NCI-H1092 (cell line): Measurements from ENCODE around the gene SLC17A4.
A peak's percentile ranks its signal among the peaks of the same experiment; 100 is the strongest.
"Not testable (repeated sequence)": the region's sequence is repeated elsewhere in the genome, so short reads cannot be mapped to it uniquely, and the experiment has no call there.

Source experiments
- DNase-seq: peaks from one replicate; lab custom pipeline; 2025; lab: John Stamatoyannopoulos, UW

Gene SLC17A4, protein sequence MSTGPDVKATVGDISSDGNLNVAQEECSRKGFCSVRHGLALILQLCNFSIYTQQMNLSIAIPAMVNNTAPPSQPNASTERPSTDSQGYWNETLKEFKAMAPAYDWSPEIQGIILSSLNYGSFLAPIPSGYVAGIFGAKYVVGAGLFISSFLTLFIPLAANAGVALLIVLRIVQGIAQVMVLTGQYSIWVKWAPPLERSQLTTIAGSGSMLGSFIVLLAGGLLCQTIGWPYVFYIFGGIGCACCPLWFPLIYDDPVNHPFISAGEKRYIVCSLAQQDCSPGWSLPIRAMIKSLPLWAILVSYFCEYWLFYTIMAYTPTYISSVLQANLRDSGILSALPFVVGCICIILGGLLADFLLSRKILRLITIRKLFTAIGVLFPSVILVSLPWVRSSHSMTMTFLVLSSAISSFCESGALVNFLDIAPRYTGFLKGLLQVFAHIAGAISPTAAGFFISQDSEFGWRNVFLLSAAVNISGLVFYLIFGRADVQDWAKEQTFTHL

GRCh38 chr6:25754535-25754934 lies at the start of gene SLC17A4:
Gene SLC17A4, plus strand, starts transcription at chr6:25754742. Its CDS starts 7,221 bp downstream, at chr6:25761963.
- no peak for DNase-seq

DNA sequence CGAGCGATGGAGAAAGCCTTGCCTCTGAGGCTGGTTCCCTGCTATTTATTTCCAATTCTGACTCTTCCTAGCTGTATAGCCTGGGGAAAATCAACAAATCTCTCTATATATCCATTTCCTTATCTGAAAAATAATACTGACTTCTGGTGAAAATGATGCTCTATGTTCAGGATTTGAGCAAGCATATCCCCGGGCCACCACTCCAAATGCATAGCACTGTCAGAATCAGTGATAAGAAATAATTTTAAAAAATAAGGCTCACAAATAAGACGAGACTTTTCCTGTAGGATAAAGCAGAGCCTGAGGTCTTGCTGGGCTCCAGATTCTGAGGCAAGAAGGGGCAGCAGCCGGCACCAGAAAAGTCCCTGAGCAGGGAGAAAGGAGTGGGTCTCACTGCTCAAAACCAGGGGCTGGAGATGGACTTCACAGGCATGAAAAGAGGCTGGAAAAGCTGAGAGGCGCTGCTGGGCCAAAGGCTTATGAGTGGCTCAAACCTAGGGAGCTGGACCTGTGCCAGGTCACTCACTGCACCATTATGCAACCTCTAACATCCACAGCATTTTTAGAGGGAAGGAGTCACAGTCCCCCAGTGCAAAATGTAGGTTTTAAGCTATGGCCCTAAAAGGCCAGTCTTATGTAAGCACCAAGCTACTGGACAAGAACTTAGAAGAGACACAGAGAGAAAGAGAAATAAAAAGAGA lies 48.1 kb upstream of the SLC17A4 start:
- peak; percentile 17 for DNase-seq

GRCh38 chr6:25709761-25710160 lies 44.8 kb upstream of the SLC17A4 start:
- DNase-seq: no peak

- no peak for DNase-seq
Measured at GRCh38 chr6:25710287-25710686, 44.3 kb upstream of the SLC17A4 start.

- DNase-seq: peak; percentile 11
Measured at GRCh38 chr6:25713824-25714223, 40.7 kb upstream of the SLC17A4 start.

- DNase-seq: no peak
Measured at GRCh38 chr6:25714765-25715164, 39.8 kb upstream of the SLC17A4 start.

- no peak for DNase-seq
Measured at GRCh38 chr6:25715794-25716193, 38.7 kb upstream of the SLC17A4 start.

DNA sequence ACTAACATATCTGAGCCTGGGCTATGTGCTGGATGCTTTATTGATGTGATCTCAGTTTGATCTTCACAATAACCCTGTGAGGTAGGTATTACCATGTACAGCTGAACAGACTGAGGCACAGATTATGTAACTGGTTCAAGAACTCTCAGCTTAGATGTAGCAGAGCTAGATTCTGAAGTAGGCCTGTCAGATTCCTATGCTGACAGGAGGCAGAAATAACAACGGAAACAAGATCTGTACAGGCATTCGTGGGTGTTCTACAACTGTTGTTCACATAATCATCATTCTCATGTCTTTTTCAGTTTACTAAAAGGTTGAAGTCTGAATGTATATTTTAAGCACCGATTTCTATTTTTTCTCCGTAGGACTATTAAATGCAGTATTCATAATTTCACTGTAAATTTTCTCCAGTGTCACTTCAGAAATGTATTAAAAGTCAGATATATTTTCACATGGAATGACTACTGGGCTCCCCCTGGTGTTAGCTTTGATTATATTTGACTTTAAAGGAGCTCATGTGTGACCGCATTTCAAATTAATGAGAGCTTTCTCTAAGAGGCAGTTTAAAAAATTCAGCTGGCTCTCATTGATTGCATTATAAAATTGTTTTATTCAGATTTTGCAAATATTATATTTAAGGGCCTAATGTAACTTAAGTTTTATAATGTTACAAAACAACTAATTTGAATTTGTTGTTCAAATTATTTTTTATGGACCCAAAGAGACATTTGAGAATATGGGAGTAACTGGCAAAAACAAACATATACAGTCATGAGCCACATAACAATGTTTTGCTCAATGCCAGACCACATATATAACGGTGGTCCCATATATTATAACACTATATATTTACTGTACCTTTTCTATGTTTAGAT lies 36.4 kb upstream of the SLC17A4 start:
- no peak for DNase-seq

- DNase-seq: no peak
Measured at GRCh38 chr6:25726122-25726911, 28.2 kb upstream of the SLC17A4 start.

DNA sequence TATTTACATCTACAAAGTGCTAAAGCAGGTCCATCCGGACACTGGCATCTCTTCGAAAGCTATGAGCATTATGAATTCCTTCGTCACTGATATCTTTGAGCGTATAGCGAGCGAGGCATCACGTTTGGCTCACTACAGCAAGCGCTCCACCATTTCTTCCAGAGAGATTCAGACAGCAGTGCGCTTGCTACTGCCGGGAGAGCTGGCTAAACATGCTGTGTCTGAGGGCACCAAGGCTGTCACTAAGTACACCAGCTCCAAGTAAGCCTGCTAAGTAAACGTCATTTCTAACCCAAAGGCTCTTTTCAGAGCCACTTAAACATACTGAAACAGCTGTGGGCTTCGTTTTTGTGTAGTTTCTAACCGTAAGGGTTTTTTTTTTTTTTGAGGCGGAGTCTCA lies 27.5 kb upstream of the SLC17A4 start:
- DNase-seq: no peak

DNA sequence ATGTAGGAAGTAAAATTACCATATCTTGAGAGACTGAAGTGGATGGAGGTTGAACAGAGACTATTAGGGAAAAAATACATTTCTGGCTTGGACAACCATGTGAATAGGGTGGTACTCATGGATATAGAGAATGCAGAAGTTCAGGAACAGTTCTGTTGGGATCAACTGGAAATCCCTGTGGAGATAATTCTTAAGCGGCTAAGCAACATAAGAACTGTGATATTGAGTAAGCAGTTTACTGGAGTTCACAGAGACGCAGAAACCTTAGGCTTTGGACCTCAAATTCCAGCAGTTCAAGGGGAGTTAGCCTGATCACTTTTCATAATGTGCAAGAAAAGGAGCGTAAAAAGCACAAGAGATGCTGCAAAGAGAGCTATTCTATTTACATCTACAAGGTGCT lies 23.6 kb upstream of the SLC17A4 start:
- no peak for DNase-seq

DNA sequence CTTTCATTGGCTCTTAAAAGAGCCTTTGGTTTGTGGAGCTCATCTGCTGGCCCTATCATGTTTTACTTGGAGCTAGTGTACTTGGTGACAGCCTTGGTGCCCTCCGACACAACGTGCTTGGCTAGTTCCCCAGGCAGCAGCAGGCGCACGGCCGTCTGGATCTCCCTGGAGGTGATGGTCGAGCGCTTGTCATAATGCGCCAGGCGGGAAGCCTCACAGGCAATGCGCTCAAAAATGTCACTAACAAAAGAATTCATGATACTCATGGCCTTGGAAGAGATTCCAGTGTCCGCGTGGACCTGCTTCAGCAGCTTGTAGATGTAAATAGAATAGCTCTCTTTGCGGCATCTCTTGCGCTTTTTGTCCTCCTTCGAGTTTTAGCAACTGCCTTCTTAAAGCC lies 22.8 kb upstream of the SLC17A4 start:
- no peak for DNase-seq

DNA sequence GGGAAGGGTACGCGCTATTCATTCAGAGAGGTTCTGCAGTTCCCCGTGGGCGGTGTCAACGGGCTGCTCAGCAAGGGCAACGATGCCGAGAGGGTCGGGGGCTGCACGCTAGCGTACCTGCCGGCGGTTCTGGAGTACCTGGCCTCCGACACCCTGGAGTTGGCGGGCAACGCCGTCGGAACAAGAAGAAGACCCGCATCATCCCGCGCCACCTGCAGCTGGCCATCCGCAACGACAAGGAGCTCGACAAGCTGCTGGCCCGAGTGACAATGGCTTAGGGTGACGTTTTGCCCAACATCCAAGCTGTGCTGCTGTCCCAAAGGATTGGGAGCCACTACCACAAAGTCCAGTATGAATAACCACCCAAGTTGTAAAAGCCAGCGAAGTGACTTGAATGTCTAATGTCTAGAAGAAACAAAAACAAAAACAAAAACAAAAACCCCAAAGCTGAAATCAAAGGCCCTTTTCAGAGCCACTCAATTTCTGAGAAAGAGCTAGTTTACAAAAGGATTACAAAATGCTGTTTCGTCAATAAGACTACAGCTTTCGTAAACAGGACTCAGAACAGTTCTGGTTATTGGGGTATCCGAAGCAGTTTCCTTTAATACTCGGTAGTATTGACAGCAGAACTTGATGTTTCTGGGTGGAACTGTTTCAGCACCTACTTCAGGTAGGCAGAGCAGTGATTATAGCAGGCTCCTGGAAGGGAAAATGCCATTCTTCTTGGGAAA lies 21.9 kb upstream of the SLC17A4 start:
- DNase-seq: no peak

- no peak for DNase-seq
Measured at GRCh38 chr6:25735261-25735660, 19.3 kb upstream of the SLC17A4 start.

GRCh38 chr6:25743868-25744267 lies 10.7 kb upstream of the SLC17A4 start:
- no peak for DNase-seq

GRCh38 chr6:25745836-25746235 lies 8.7 kb upstream of the SLC17A4 start:
- DNase-seq: no peak

DNA sequence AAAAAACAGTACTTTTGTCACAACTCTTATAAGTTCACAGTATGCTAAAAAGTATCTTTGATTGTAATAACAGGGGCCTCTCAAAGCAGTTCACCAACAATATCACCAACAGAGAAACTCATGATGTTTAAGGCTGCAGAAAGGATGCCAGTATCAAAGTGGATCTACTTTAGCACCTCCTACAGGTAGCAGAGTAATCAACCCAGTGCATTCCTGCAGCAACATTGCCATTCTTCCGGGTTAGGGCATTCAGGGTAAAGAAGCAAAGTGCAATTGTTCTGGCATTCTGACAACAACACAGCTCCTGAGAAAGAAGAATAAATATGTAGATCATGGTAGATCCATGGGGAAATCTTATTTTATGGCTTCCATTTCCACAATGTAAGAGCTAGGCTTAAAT lies 7.6 kb upstream of the SLC17A4 start:
- DNase-seq: no peak

DNA sequence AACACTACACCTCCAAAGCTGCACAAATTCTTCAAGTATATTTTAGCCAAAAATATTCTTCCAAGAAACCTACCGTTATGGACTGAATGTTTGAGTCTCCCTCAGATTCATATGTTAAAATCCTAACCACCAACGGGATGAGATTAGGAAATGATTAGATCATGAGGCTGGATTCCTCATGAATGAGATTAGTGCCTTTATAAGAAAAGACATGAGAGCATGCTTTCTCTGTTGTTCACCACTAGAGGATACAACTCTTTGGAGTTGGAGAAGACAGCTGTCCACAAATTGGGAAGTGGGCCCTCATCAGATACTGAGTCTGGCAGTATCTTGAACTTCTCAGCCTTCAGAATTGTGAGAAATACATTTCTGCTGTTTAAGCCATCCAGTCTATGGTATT lies 7.1 kb upstream of the SLC17A4 start:
- DNase-seq: no peak

- DNase-seq: no peak
Measured at GRCh38 chr6:25748049-25748448, 6.5 kb upstream of the SLC17A4 start.

- not testable (repeated sequence) for DNase-seq
Measured at GRCh38 chr6:25748601-25749517, 5.7 kb upstream of the SLC17A4 start.
